Measurements from ENCODE around the gene CHDH. TPM values are rescaled to one million over a fixed set of nuclear protein-coding genes. Genes with fewer than 3 reads are reported as not detected.
A peak's percentile ranks its signal among the peaks of the same experiment; 100 is the strongest.

The CHDH gene
- total RNA-seq, 1 donor from 2014 or later: 0.60 TPM

GRCh38 chr3:53844262-53845102, 1.7 kb downstream of the CHDH start:
- peaks cover 5% of the 10 kb centered on the region for H3K27me3 Mint-ChIP-seq (ENCODE audit: low read depth)
- peaks cover 10% of the 10 kb centered on the region for H3K4me1 Mint-ChIP-seq (ENCODE audit: low read depth)
- no peak overlapping the region for H3K4me3 Mint-ChIP-seq (ENCODE audit: unreplicated experiment)
- H3K36me3 Mint-ChIP-seq (ENCODE audit: low read depth): no peaks in the 10 kb centered on the region
- H3K27ac Mint-ChIP-seq (ENCODE audit: unreplicated experiment): no peak overlapping the region
- no peaks in the 10 kb centered on the region for H3K9me3 Mint-ChIP-seq (ENCODE audit: low read depth)
- DNase-seq (ENCODE audit: low spot score): no peak
- TF ChIP-seq CTCF (IDR thresholded peaks at IDR 0.05): no peak

GRCh38 chr3:53843195-53844177, 2.7 kb downstream of the CHDH start:
- no peaks in the 10 kb centered on the region for H3K9me3 Mint-ChIP-seq (ENCODE audit: low read depth)

GRCh38 chr3:53842436-53843194, 3.6 kb downstream of the CHDH start:
- TF ChIP-seq CTCF (IDR thresholded peaks at IDR 0.05): peak; percentile 12
- H3K9me3 Mint-ChIP-seq (ENCODE audit: low read depth): no peaks in the 10 kb centered on the region
- peaks cover 5% of the 10 kb centered on the region for H3K27me3 Mint-ChIP-seq (ENCODE audit: low read depth)
- DNase-seq (ENCODE audit: low spot score): no peak
- H3K4me1 Mint-ChIP-seq (ENCODE audit: low read depth): peaks cover 10% of the 10 kb centered on the region
- H3K36me3 Mint-ChIP-seq (ENCODE audit: low read depth): no peaks in the 10 kb centered on the region
- H3K27ac Mint-ChIP-seq (ENCODE audit: unreplicated experiment): no peak overlapping the region
- no peak overlapping the region for H3K4me3 Mint-ChIP-seq (ENCODE audit: unreplicated experiment)

More at GRCh38 chr3:53843195-53844177, 2.7 kb downstream of the CHDH start:
- no peak for DNase-seq (ENCODE audit: low spot score)
- Mint-ChIP-seq H3K4me1 (ENCODE audit: low read depth) (peaks cover 10% of the 10 kb centered on the region), H3K27ac (ENCODE audit: unreplicated experiment) (no peak overlapping the region), H3K36me3 (ENCODE audit: low read depth) (no peaks in the 10 kb centered on the region), H3K4me3 (ENCODE audit: unreplicated experiment) (no peak overlapping the region), H3K27me3 (ENCODE audit: low read depth) (peaks cover 5% of the 10 kb centered on the region)
- TF ChIP-seq CTCF (IDR thresholded peaks at IDR 0.05): no peak

- Mint-ChIP-seq H3K27me3 (ENCODE audit: low read depth) (peaks cover 1% of the 10 kb centered on the region), H3K4me1 (ENCODE audit: low read depth) (peaks cover 5% of the 10 kb centered on the region), H3K9me3 (ENCODE audit: low read depth) (no peaks in the 10 kb centered on the region), H3K27ac (ENCODE audit: unreplicated experiment) (no peak overlapping the region), H3K4me3 (ENCODE audit: unreplicated experiment) (no peak overlapping the region), H3K36me3 (ENCODE audit: low read depth) (no peaks in the 10 kb centered on the region)
- no peak for TF ChIP-seq CTCF (IDR thresholded peaks at IDR 0.05)
- no peak for DNase-seq (ENCODE audit: low spot score)
Measured at GRCh38 chr3:53841296-53841695, 4.9 kb downstream of the CHDH start.
